ENCODE measurements around the gene TTLL7. TPM values are rescaled to one million over a fixed set of nuclear protein-coding genes. Genes with fewer than 3 reads are reported as not detected.
A peak's percentile ranks its signal among the peaks of the same experiment; 100 is the strongest.

TTLL7 gene
- total and polyA plus RNA-seq, 5 donors from 2014 or later = 0.14 to 0.59 TPM; not detected in 3

DNA sequence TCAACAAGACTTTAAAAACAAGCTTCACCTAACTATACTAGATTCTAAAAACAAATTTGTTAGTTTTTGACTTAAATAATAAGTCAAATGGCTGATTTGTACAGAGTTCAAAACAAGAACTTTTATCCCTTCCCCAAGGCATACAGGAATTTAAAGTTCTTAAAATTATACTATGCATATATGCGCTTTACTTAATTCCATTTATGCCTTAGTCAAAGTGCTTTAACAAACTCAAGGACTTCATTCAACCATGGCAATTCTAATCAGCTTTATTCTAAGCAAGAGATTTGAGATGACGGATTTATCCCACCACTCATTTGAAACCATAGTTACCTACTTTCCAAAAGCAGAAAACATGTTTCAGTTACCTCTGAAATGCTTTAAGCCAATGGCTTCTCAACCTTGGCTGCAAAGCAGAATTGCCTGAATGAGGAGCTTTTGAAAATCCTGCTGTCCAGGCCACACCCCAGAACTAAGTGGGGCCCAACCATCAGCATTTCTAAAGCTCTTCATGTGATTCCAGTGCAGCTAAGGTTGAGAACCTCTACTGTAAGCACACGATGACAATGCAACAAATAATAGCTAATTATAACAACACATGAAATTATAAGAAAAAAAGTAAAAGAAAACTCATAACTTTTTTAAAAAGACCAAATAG lies 44.6 kb downstream of the TTLL7 start:
- Histone ChIP-seq H3K4me3 (ENCODE audit: low read depth, low read length) (no peak overlapping the region), H3K36me3 (ENCODE audit: control insufficient read depth, insufficient read depth, low read length) (no peaks in the 10 kb centered on the region), H3K27ac (ENCODE audit: insufficient read depth, low read length, poor library complexity, severe bottlenecking) (no peak overlapping the region), H3K27me3 (ENCODE audit: control insufficient read depth, insufficient read depth, low read length) (peaks cover 4% of the 10 kb centered on the region), H3K9me3 (ENCODE audit: control insufficient read depth in 2 of 2, low read length in 2 of 2) (no peaks in the 10 kb centered on the region), H3K4me1 (ENCODE audit: control insufficient read depth, insufficient read depth, low read length, poor library complexity, severe bottlenecking) (no peaks in the 10 kb centered on the region)
- Mint-ChIP-seq H3K4me3 (no peak overlapping the region), H3K27me3 (peaks cover 11% of the 10 kb centered on the region), H3K4me1 (no peaks in the 10 kb centered on the region), H3K9me3 (no peaks in the 10 kb centered on the region), H3K27ac (no peak overlapping the region), H3K36me3 (no peaks in the 10 kb centered on the region)
- ATAC-seq (ENCODE audit: low read depth in 2 of 2) = no peak
- DNase-seq = no peak

DNA sequence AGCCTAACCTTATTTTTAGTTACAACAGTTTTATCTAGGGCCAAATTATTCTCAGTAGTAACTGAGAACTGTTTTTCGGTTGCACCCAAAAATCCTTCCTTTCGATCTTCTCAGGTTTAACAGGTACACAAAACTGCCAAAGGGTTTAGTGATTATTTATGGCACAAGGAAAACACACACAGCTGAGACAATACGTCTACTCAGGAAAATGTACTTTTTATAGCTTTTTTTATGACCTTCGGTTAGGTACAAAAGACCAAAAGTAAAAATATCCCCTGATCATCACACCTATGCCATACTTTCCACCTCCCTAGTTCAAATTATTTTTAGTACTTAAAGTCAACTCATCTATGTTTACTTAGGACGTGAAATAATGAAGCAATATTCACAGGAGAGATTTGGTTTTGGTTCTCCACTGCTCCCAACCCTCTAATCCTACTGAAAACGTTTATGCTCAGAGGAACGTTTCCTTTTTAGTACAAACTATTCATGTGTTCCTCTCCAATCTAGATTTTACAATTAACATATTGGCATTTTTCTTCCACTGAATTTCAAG lies 48.7 kb downstream of the TTLL7 start:
- Mint-ChIP-seq H3K36me3 (no peaks in the 10 kb centered on the region), H3K9me3 (no peaks in the 10 kb centered on the region), H3K4me1 (no peaks in the 10 kb centered on the region), H3K27me3 (peaks cover 7% of the 10 kb centered on the region), H3K4me3 (no peak overlapping the region), H3K27ac (no peak overlapping the region)
- no peak for DNase-seq
- no peaks in the 10 kb centered on the region for H3K36me3 ChIP-seq (ENCODE audit: control insufficient read depth, insufficient read depth, low read length)
- H3K4me1 ChIP-seq (ENCODE audit: control insufficient read depth, insufficient read depth, low read length, poor library complexity, severe bottlenecking) = no peaks in the 10 kb centered on the region
- no peak overlapping the region for H3K4me3 ChIP-seq (ENCODE audit: low read depth, low read length)
- H3K9me3 ChIP-seq (ENCODE audit: control insufficient read depth in 2 of 2, low read length in 2 of 2) = no peaks in the 10 kb centered on the region
- H3K27me3 ChIP-seq (ENCODE audit: control insufficient read depth, insufficient read depth, low read length) = peaks cover 4% of the 10 kb centered on the region
- no peak overlapping the region for H3K27ac ChIP-seq (ENCODE audit: insufficient read depth, low read length, poor library complexity, severe bottlenecking)
- ATAC-seq (ENCODE audit: low read depth in 2 of 2) = no peak

- no peak overlapping the region for H3K4me3 Mint-ChIP-seq
- H3K27me3 Mint-ChIP-seq = no peaks in the 10 kb centered on the region
- Histone ChIP-seq H3K27ac (ENCODE audit: insufficient read depth, low read length, poor library complexity, severe bottlenecking) (no peak overlapping the region), H3K36me3 (ENCODE audit: control insufficient read depth, insufficient read depth, low read length) (no peaks in the 10 kb centered on the region), H3K4me3 (ENCODE audit: low read depth, low read length) (no peak overlapping the region), H3K9me3 (ENCODE audit: control insufficient read depth in 2 of 2, low read length in 2 of 2) (no peaks in the 10 kb centered on the region), H3K27me3 (ENCODE audit: control insufficient read depth, insufficient read depth, low read length) (peaks cover 2% of the 10 kb centered on the region), H3K4me1 (ENCODE audit: control insufficient read depth, insufficient read depth, low read length, poor library complexity, severe bottlenecking) (no peaks in the 10 kb centered on the region)
- H3K27ac Mint-ChIP-seq = no peak overlapping the region
- no peaks in the 10 kb centered on the region for H3K4me1 Mint-ChIP-seq
- peaks cover 0 to 17% (median 0%) of the 10 kb centered on the region in 7 donors for H3K9me3 Mint-ChIP-seq
- ATAC-seq (ENCODE audit: low read depth in 2 of 2) (no peak), DNase-seq (no peak)
- H3K36me3 Mint-ChIP-seq = no peaks in the 10 kb centered on the region
Measured at GRCh38 chr1:83942914-83943313, 56.0 kb downstream of the TTLL7 start.

DNA sequence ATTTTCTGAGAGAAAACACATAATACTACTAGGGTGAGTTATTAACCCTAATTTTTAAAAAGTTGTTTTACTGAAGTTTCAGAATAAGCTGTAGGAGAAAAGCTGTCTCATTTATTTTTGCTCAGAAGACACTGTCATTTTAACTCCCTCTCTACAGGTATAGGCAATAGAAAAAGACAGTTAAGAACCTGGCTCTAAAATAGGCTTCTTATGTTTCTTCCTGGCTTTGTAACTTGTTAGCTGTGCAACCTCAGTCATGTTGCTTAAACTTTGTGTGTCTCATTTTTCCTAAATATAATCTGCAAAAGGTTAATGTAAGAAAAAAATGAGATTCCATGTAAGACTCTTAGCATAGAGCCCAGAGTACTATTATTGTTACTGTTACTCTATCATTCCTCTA lies 64.4 kb downstream of the TTLL7 start:
- Histone ChIP-seq H3K27ac (ENCODE audit: insufficient read depth, low read length, poor library complexity, severe bottlenecking) (no peak overlapping the region), H3K9me3 (ENCODE audit: control insufficient read depth in 2 of 2, low read length in 2 of 2) (no peaks in the 10 kb centered on the region), H3K4me3 (ENCODE audit: low read depth, low read length) (no peak overlapping the region), H3K4me1 (ENCODE audit: control insufficient read depth, insufficient read depth, low read length, poor library complexity, severe bottlenecking) (no peaks in the 10 kb centered on the region), H3K36me3 (ENCODE audit: control insufficient read depth, insufficient read depth, low read length) (no peaks in the 10 kb centered on the region), H3K27me3 (ENCODE audit: control insufficient read depth, insufficient read depth, low read length) (peaks cover 4% of the 10 kb centered on the region)
- no peak for DNase-seq
- Mint-ChIP-seq H3K27ac (no peak overlapping the region), H3K9me3 (no peaks in the 10 kb centered on the region), H3K4me3 (no peak overlapping the region), H3K4me1 (no peaks in the 10 kb centered on the region), H3K36me3 (no peaks in the 10 kb centered on the region), H3K27me3 (peaks cover 10% of the 10 kb centered on the region)
- no peak for ATAC-seq (ENCODE audit: low read depth in 2 of 2)

DNA sequence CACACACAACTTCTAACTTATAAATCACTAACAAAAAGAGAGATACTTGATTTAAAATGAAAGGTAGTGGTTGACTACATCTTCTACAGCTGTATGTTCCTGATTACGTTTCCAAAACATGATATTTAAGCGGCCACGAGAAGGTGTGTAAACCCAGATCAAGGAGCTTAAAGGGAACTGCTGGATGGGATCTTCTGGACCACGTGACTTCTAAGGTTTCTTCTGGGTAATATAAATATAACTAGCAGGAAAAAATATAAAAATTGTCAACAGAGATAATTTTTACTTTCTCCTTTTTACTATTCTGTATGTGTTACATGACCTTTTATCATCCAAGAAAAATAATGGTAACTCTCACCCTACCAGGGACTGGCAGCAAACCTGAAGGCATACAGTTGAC lies 66.2 kb downstream of the TTLL7 start:
- no peak for DNase-seq
- H3K9me3 ChIP-seq (ENCODE audit: control insufficient read depth in 2 of 2, low read length in 2 of 2) = no peaks in the 10 kb centered on the region
- Mint-ChIP-seq H3K27ac (no peak overlapping the region), H3K36me3 (no peaks in the 10 kb centered on the region), H3K27me3 (peaks cover 10% of the 10 kb centered on the region), H3K4me1 (no peaks in the 10 kb centered on the region), H3K4me3 (no peak overlapping the region), H3K9me3 (no peaks in the 10 kb centered on the region)
- no peak overlapping the region for H3K27ac ChIP-seq (ENCODE audit: insufficient read depth, low read length, poor library complexity, severe bottlenecking)
- no peak overlapping the region for H3K4me3 ChIP-seq (ENCODE audit: low read depth, low read length)
- peaks cover 4% of the 10 kb centered on the region for H3K27me3 ChIP-seq (ENCODE audit: control insufficient read depth, insufficient read depth, low read length)
- no peaks in the 10 kb centered on the region for H3K36me3 ChIP-seq (ENCODE audit: control insufficient read depth, insufficient read depth, low read length)
- no peaks in the 10 kb centered on the region for H3K4me1 ChIP-seq (ENCODE audit: control insufficient read depth, insufficient read depth, low read length, poor library complexity, severe bottlenecking)
- no peak for ATAC-seq (ENCODE audit: low read depth in 2 of 2)

DNA sequence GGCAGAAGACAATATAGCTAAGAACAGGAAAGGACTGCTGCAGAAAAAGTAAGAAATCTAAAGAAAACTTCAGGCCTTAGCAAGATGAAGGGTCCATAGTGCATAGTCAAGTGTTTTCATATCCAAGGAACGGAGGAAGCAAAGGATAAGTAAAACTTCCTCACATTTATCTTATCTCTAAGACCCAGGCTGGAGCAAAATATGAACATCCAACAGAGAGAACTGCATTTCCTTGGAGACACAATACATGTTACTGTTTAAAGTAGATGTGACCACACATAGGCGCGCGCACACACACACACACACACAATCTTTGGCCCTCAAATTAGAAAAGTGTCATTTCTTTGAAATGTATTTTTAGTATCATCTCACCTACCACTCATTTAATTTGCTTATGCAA lies 66.7 kb downstream of the TTLL7 start:
- peaks cover 10% of the 10 kb centered on the region for H3K27me3 Mint-ChIP-seq
- Histone ChIP-seq H3K4me3 (ENCODE audit: low read depth, low read length) (no peak overlapping the region), H3K36me3 (ENCODE audit: control insufficient read depth, insufficient read depth, low read length) (no peaks in the 10 kb centered on the region), H3K27me3 (ENCODE audit: control insufficient read depth, insufficient read depth, low read length) (peaks cover 4% of the 10 kb centered on the region), H3K4me1 (ENCODE audit: control insufficient read depth, insufficient read depth, low read length, poor library complexity, severe bottlenecking) (no peaks in the 10 kb centered on the region), H3K9me3 (ENCODE audit: control insufficient read depth in 2 of 2, low read length in 2 of 2) (no peaks in the 10 kb centered on the region), H3K27ac (ENCODE audit: insufficient read depth, low read length, poor library complexity, severe bottlenecking) (no peak overlapping the region)
- H3K36me3 Mint-ChIP-seq = no peaks in the 10 kb centered on the region
- DNase-seq (no peak), ATAC-seq (ENCODE audit: low read depth in 2 of 2) (no peak)
- no peak overlapping the region for H3K27ac Mint-ChIP-seq
- no peaks in the 10 kb centered on the region for H3K9me3 Mint-ChIP-seq
- H3K4me3 Mint-ChIP-seq = no peak overlapping the region
- H3K4me1 Mint-ChIP-seq = no peaks in the 10 kb centered on the region

DNA sequence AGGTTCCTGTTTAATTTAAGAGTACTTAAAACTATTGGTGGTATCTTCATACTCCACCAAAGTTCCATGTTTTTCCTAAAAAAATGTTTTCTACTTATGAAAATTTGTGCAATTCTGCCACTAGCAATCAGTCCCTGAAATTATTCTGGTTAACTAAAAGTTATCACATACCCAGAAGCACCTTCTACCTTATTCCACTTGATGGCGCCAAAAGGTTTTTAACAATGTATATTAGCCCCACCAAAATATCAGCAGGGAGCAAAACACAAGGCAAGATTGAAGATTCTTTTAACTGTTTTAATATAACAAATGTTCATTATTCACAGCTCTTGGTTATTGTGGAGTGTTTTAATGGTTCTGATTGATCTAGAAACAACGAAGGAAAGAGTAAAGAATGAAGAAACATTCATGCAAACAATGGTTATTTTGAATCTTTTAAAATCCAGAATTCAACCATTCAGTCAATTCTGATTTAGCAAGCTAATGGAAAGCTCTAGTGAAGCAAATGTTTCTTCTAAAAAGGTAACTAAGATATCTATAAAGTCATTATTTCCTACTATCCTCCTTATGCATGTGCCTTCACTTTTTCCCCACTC lies 67.2 kb downstream of the TTLL7 start:
- H3K36me3 Mint-ChIP-seq = no peaks in the 10 kb centered on the region
- Histone ChIP-seq H3K4me3 (ENCODE audit: low read depth, low read length) (no peak overlapping the region), H3K4me1 (ENCODE audit: control insufficient read depth, insufficient read depth, low read length, poor library complexity, severe bottlenecking) (no peaks in the 10 kb centered on the region), H3K36me3 (ENCODE audit: control insufficient read depth, insufficient read depth, low read length) (no peaks in the 10 kb centered on the region), H3K9me3 (ENCODE audit: control insufficient read depth in 2 of 2, low read length in 2 of 2) (no peaks in the 10 kb centered on the region), H3K27me3 (ENCODE audit: control insufficient read depth, insufficient read depth, low read length) (peaks cover 4% of the 10 kb centered on the region), H3K27ac (ENCODE audit: insufficient read depth, low read length, poor library complexity, severe bottlenecking) (no peak overlapping the region)
- ATAC-seq (ENCODE audit: low read depth in 2 of 2) (no peak), DNase-seq (peak in 2 of 3 donors; percentile 39 to 54)
- H3K27ac Mint-ChIP-seq = peak overlapping the region in 1 of 3 donors; percentile 34
- no peak overlapping the region for H3K4me3 Mint-ChIP-seq
- H3K27me3 Mint-ChIP-seq = peaks cover 10% of the 10 kb centered on the region
- H3K9me3 Mint-ChIP-seq = no peaks in the 10 kb centered on the region
- no peaks in the 10 kb centered on the region for H3K4me1 Mint-ChIP-seq

DNA sequence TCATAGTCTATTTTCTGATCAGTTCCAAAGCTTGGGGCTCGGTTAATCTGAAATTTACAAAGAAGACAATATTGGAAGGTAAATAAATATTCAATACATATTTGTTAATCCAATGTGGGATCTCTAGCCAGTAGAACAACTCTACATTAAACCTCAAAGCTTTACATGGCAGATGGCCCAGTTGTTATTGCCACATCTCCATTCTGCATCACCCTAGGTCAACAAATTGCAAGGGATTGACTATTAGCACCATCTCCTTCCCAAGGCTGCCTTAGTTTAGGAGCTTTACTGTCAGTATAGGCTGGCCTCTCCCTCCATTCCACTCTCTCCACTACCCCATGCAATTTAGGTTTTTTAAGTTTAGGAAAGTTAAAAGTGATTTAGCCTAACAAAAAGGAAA lies 69.7 kb downstream of the TTLL7 start:
- Histone ChIP-seq H3K9me3 (ENCODE audit: control insufficient read depth in 2 of 2, low read length in 2 of 2) (no peaks in the 10 kb centered on the region), H3K4me3 (ENCODE audit: low read depth, low read length) (no peak overlapping the region), H3K4me1 (ENCODE audit: control insufficient read depth, insufficient read depth, low read length, poor library complexity, severe bottlenecking) (no peaks in the 10 kb centered on the region), H3K27ac (ENCODE audit: insufficient read depth, low read length, poor library complexity, severe bottlenecking) (no peak overlapping the region), H3K36me3 (ENCODE audit: control insufficient read depth, insufficient read depth, low read length) (no peaks in the 10 kb centered on the region), H3K27me3 (ENCODE audit: control insufficient read depth, insufficient read depth, low read length) (peaks cover 4% of the 10 kb centered on the region)
- no peaks in the 10 kb centered on the region for H3K36me3 Mint-ChIP-seq
- no peak overlapping the region for H3K27ac Mint-ChIP-seq
- H3K9me3 Mint-ChIP-seq = no peaks in the 10 kb centered on the region
- H3K4me3 Mint-ChIP-seq = no peak overlapping the region
- no peaks in the 10 kb centered on the region for H3K4me1 Mint-ChIP-seq
- peaks cover 14% of the 10 kb centered on the region for H3K27me3 Mint-ChIP-seq
- ATAC-seq (ENCODE audit: low read depth in 2 of 2) (no peak), DNase-seq (no peak)
